Esophagus squamous epithelium (tissue), 5 donors: ENCODE data around the gene NEMP2. TPM values are rescaled to one million over a fixed set of nuclear protein-coding genes. Genes with fewer than 3 reads are reported as not detected.

Source experiments
- DNase-seq: peaks from one replicate; lab custom pipeline; 2025; lab: John Stamatoyannopoulos, UW
- H3K27ac ChIP-seq, 4 donors: fragments of 200-600 bp; sonication (generic); one replicate each; pipeline ENCODE4 v1.5.1; 2016 to 2019; ENCODE audit warnings: mild to moderate bottlenecking in 1 of 4
- H3K27me3 ChIP-seq, 4 donors: fragments of 200-600 bp; sonication (generic); 1 replicate in 3 of 4; 2 replicates in 1 of 4; pipeline versions ENCODE4 v1.5.1 to v1.6.0; 2017 to 2021; ENCODE audit warnings: antibody characterized with exemption in 1 of 4
- H3K36me3 ChIP-seq, 3 donors: fragments of 200-600 bp; sonication (generic); one replicate each; pipeline ENCODE4 v1.5.1; 2016 to 2019
- H3K4me1 ChIP-seq, 3 donors: fragments of 200-600 bp; sonication (generic); one replicate each; pipeline ENCODE4 v1.5.1; 2017 to 2019
- H3K4me3 ChIP-seq, 4 donors: fragments of 200-600 bp; sonication (generic); 1 replicate in 3 of 4; 2 replicates in 1 of 4; pipeline ENCODE4 v1.5.1; 2016 to 2019; ENCODE audit warnings: mild to moderate bottlenecking in 2 of 4, moderate library complexity in 1 of 4
- H3K9me3 ChIP-seq, 3 donors: fragments of 200-600 bp; sonication (generic); one replicate each; pipeline ENCODE4 v1.5.1; 2016 to 2019
- POLR2A ChIP-seq, 4 donors: fragments of 450-650 bp; IDR thresholded peaks; one replicate each; pipeline ENCODE4 v1.6.1; 2017; ENCODE audit warnings: antibody characterized with exemption in 4 of 4, mild to moderate bottlenecking in 4 of 4, moderate library complexity in 3 of 4
- WGBS, 2 donors: methylation state at CpG; one replicate each; pipeline ENCODE4 v1.1.5; 2018; 5-methylcytosine and 5-hydroxymethylcytosine counted together
- intact Hi-C: fragments of 100-400 bp; cut with DNase I; formaldehyde crosslinking; loops from one replicate; pipeline ENCODE4 v1.15.0; 2022
- total RNA-seq, 4 donors: library from RNA; depleted of rRNA; stranded (reverse); fragments of >200 nt; gene quantifications; one replicate each; pipeline ENCODE4 v1.1.0, GENCODE V29; 2016
- TF ChIP-seq, protein P1 (sequence below), 6 experiments: fragments of 450-650 bp in 4 of 6; fragments of 200-600 bp in 2 of 6; sonication (generic) in 2 of 6; IDR thresholded peaks; one replicate each; pipeline ENCODE4 v1.5.1; 2016 to 2019; ENCODE audit warnings: antibody characterized with exemption in 6 of 6, mild to moderate bottlenecking in 4 of 6, moderate library complexity in 4 of 6
- donor health status: DM: yes; HTN: yes; CAD: no.

The NEMP2 gene
- total RNA-seq, 4 donors from 2014 or later, result 1.0 to 2.7 (median 2.0) TPM

GRCh38 chr2:190493095-190493494 is 41.4 kb downstream of the NEMP2 start:
- Histone ChIP-seq H3K27ac (no peak overlapping the region), H3K9me3 (no peaks in the 10 kb centered on the region), H3K4me3 (no peak overlapping the region), H3K36me3 (peaks cover 0 to 65% (median 6%) of the 10 kb centered on the region in 3 donors), H3K27me3 (no peaks in the 10 kb centered on the region), H3K4me1 (peaks cover 0 to 12% (median 0%) of the 10 kb centered on the region in 3 donors)
- 58 to 100% methylated on average over 2 of the region's 2 CpGs for WGBS, 2 donors
- intact Hi-C loops, result no loop called here
- no peak for DNase-seq
- TF ChIP-seq, protein P1, sequence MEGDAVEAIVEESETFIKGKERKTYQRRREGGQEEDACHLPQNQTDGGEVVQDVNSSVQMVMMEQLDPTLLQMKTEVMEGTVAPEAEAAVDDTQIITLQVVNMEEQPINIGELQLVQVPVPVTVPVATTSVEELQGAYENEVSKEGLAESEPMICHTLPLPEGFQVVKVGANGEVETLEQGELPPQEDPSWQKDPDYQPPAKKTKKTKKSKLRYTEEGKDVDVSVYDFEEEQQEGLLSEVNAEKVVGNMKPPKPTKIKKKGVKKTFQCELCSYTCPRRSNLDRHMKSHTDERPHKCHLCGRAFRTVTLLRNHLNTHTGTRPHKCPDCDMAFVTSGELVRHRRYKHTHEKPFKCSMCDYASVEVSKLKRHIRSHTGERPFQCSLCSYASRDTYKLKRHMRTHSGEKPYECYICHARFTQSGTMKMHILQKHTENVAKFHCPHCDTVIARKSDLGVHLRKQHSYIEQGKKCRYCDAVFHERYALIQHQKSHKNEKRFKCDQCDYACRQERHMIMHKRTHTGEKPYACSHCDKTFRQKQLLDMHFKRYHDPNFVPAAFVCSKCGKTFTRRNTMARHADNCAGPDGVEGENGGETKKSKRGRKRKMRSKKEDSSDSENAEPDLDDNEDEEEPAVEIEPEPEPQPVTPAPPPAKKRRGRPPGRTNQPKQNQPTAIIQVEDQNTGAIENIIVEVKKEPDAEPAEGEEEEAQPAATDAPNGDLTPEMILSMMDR (IDR thresholded peaks at IDR 0.05), result no peak
- TF ChIP-seq POLR2A (IDR thresholded peaks at IDR 0.05), result no peak

- Histone ChIP-seq H3K4me3 (no peak overlapping the region), H3K27me3 (no peaks in the 10 kb centered on the region), H3K4me1 (peaks cover 0 to 11% (median 6%) of the 10 kb centered on the region in 3 donors), H3K27ac (no peak overlapping the region), H3K9me3 (no peaks in the 10 kb centered on the region), H3K36me3 (peaks cover 0 to 61% (median 6%) of the 10 kb centered on the region in 3 donors)
- intact Hi-C loops, result no loop called here
- 89 to 98% methylated on average over 3 of the region's 3 CpGs for WGBS, 2 donors
- DNase-seq, result no peak
- TF ChIP-seq POLR2A (IDR thresholded peaks at IDR 0.05), result no peak
- TF ChIP-seq, protein P1 (IDR thresholded peaks at IDR 0.05), result no peak
Measured at GRCh38 chr2:190490502-190490901, 44.0 kb downstream of the NEMP2 start.

DNA sequence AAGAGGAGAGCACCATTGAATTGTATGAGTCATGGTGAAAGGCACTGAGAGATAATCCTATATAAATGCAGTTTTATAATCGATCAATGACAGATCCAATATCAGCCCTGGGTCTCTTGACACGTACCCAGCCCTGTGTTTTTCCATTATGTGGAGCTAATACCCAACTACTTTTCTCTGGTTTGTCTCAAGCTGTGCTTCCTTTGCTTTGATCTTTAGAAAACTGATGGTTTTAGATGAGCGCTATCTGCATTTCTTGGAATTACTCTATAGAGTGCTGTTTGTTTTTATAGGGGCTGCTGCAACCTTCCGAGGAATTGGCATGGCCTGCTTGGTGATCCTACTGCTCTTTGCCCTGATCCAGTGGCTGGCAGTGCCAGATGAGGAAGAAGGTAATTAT is 45.0 kb downstream of the NEMP2 start:
- Histone ChIP-seq H3K36me3 (peaks cover 0 to 61% (median 6%) of the 10 kb centered on the region in 3 donors), H3K4me1 (peaks cover 0 to 11% (median 6%) of the 10 kb centered on the region in 3 donors), H3K4me3 (no peak overlapping the region), H3K9me3 (no peaks in the 10 kb centered on the region), H3K27ac (no peak overlapping the region), H3K27me3 (no peaks in the 10 kb centered on the region)
- intact Hi-C loops, result no loop called here
- 96 to 100% methylated on average over 4 of the region's 4 CpGs for WGBS, 2 donors
- DNase-seq, result no peak
- TF ChIP-seq, protein P1 (IDR thresholded peaks at IDR 0.05), result no peak
- no peak for TF ChIP-seq POLR2A (IDR thresholded peaks at IDR 0.05)

- H3K4me1 ChIP-seq, result peaks cover 0 to 11% (median 6%) of the 10 kb centered on the region in 3 donors
- H3K27ac ChIP-seq, result no peak overlapping the region
- H3K9me3 ChIP-seq, result no peaks in the 10 kb centered on the region
- 93 to 96% methylated on average over 6 of the region's 6 CpGs for WGBS, 2 donors
- TF ChIP-seq, protein P1 (IDR thresholded peaks at IDR 0.05), result no peak
- no peak for TF ChIP-seq POLR2A (IDR thresholded peaks at IDR 0.05)
- DNase-seq, result no peak
- H3K36me3 ChIP-seq, result peaks cover 0 to 61% (median 6%) of the 10 kb centered on the region in 3 donors
- H3K4me3 ChIP-seq, result no peak overlapping the region
- intact Hi-C loops, result no loop called here
- no peaks in the 10 kb centered on the region for H3K27me3 ChIP-seq
Measured at GRCh38 chr2:190488516-190489233, 45.8 kb downstream of the NEMP2 start.

DNA sequence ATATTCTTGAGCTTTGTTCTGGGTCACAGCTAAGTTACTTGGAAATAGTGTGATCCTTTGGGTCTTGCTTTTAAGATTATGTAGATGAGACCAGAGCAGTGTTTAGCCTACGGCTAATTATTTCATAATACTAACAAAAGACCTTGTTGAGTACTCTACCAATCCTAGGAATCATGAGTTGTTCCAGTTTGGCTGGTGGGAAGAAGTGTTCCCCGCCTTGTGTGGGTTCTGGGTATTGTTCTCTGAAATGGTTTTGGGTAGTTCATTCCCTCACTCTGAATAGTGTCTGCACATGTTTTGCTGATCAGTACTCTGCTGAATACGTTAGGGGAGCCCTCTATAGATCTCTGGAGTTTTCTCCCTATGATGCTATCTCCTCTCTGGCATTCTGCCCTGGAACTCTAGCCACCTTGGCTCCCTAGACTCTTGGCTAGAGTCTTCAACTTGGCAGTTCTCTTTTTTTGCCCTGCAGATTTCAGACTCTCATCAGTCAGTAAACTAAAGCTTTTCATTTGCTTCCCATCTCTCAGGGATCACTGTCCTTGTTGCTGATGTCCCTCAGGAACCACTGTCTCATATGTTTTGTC is 48.4 kb downstream of the NEMP2 start:
- Histone ChIP-seq H3K27ac (no peak overlapping the region), H3K4me1 (peaks cover 0 to 23% (median 6%) of the 10 kb centered on the region in 3 donors), H3K9me3 (no peaks in the 10 kb centered on the region), H3K27me3 (no peaks in the 10 kb centered on the region), H3K36me3 (peaks cover 0 to 40% (median 6%) of the 10 kb centered on the region in 3 donors), H3K4me3 (no peak overlapping the region)
- WGBS, 2 donors, result 41 to 54% methylated on average over 3 of the region's 3 CpGs
- intact Hi-C loops, result no loop called here
- no peak for TF ChIP-seq POLR2A (IDR thresholded peaks at IDR 0.05)
- TF ChIP-seq, protein P1 (IDR thresholded peaks at IDR 0.05), result peak in 1 of 6 experiments; percentile 7
- DNase-seq, result no peak
